NOMO-1 (cell line): Measurements from ENCODE around the gene POLA2.
"Not testable (repeated sequence)": the region's sequence is repeated elsewhere in the genome, so short reads cannot be mapped to it uniquely, and the experiment has no call there.

ENCODE experiments used
- DNase-seq, 2 experiments: peaks; one replicate each; lab custom pipeline; 2025; ENCODE audit not compliant: unreplicated experiment in 2 of 2; lab: John Stamatoyannopoulos, UW

The POLA2 gene

GRCh38 chr11:65241134-65241533, 20.6 kb upstream of the POLA2 start:
- DNase-seq = no peak

- DNase-seq = no peak
Observed at GRCh38 chr11:65241692-65242091, 20.1 kb upstream of the POLA2 start.

- DNase-seq = no peak
Observed at GRCh38 chr11:65242389-65242788, 19.4 kb upstream of the POLA2 start.

- no peak for DNase-seq
Observed at GRCh38 chr11:65243797-65244196, 18.0 kb upstream of the POLA2 start.

- not testable (repeated sequence) for DNase-seq
Observed at GRCh38 chr11:65245046-65245445, 16.7 kb upstream of the POLA2 start.

- no peak for DNase-seq
Observed at GRCh38 chr11:65246506-65246905, 15.3 kb upstream of the POLA2 start.

- not testable (repeated sequence) for DNase-seq
Observed at GRCh38 chr11:65248184-65248710, 13.5 kb upstream of the POLA2 start.

GRCh38 chr11:65251476-65251875, 10.3 kb upstream of the POLA2 start:
- no peak for DNase-seq

- no peak for DNase-seq
Observed at GRCh38 chr11:65254724-65255123, 7.0 kb upstream of the POLA2 start.

GRCh38 chr11:65258988-65259387, 2.8 kb upstream of the POLA2 start:
- DNase-seq = no peak

- no peak for DNase-seq
Observed at GRCh38 chr11:65260302-65260701, 1.5 kb upstream of the POLA2 start.

GRCh38 chr11:65260756-65261590, 789 bp upstream of the POLA2 start:
- no peak for DNase-seq

- DNase-seq = peak in 1 of 2 experiments; percentile 40
Observed at GRCh38 chr11:65262381-65262680, 569 bp downstream of the POLA2 start.

- DNase-seq = no peak
Observed at GRCh38 chr11:65262776-65263175, 1.0 kb downstream of the POLA2 start.

- not testable (repeated sequence) for DNase-seq
Observed at GRCh38 chr11:65264747-65265146, 3.0 kb downstream of the POLA2 start.

GRCh38 chr11:65266210-65266609, 4.4 kb downstream of the POLA2 start:
- no peak for DNase-seq

- DNase-seq = peak; percentile 26 to 31
Observed at GRCh38 chr11:65274735-65275682, 13.2 kb downstream of the POLA2 start.

GRCh38 chr11:65275906-65276305, 14.1 kb downstream of the POLA2 start:
- no peak for DNase-seq

GRCh38 chr11:65277631-65278277, 16.0 kb downstream of the POLA2 start:
- no peak for DNase-seq

GRCh38 chr11:65278356-65278755, 16.6 kb downstream of the POLA2 start:
- no peak for DNase-seq

- no peak for DNase-seq
Observed at GRCh38 chr11:65279279-65279678, 17.5 kb downstream of the POLA2 start.
